GF-D8 (cell line): ENCODE results near the gene NHS.

ENCODE experiments used
- DNase-seq: peaks from one replicate; lab custom pipeline; 2025; lab: John Stamatoyannopoulos, UW

NHS gene

DNA sequence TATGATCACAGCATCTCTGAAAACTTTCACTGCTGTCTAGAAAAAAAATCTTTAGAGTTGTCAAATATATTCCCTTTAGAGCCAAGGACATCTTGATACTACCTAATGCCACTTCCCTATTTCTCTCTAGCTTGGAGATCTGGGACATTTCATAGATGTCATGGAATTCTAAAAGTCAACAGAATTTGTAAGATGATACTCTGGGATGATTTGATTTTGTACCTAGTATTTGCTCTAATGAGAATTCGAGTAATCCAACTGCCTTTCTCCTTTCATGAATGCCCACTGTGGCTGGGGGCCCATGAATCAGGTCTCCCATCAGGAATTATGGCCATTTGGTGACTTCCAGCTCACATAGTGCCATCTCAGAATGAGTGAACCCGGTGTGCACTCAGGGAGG, 73.2 kb downstream of the NHS start:
- no peak for DNase-seq

DNA sequence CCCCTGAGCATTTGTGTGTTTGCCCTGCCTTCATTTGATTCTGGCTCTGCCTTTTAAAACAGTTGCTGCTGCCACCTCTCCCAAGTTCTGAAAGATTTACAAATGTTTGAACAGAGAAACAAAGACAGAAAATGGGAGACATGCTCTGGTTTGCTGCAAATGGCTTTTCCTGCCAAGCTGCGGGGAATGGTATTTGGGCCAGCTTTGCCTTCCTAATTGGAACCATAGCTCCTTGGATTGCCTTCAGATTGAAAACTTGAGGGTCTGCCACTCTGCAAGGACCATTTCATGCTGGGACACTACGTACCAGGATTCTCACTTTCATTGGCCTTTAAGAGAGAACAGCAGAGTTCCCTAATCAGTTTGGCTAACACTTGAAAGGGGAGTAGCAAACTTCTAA, 74.9 kb downstream of the NHS start:
- no peak for DNase-seq

DNA sequence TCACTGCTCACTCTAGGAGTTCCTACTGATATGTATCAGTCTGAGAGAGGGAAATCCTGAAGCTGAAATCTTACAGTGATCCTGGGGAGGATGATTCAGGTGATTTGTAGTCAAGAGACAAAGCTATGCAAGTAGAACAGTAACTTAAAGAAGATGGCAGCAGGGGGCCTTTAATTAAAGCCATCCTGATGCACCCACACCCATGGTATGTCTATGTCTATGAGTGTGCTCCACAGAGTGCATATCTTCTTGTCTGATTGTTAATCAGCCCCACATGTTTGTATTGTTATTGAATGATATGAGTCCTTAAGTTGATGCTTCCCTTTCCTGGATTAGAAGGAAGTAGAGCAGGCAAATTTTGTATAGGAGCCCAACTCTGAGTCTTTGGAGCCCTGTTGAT, 78.8 kb downstream of the NHS start:
- DNase-seq: no peak

DNA sequence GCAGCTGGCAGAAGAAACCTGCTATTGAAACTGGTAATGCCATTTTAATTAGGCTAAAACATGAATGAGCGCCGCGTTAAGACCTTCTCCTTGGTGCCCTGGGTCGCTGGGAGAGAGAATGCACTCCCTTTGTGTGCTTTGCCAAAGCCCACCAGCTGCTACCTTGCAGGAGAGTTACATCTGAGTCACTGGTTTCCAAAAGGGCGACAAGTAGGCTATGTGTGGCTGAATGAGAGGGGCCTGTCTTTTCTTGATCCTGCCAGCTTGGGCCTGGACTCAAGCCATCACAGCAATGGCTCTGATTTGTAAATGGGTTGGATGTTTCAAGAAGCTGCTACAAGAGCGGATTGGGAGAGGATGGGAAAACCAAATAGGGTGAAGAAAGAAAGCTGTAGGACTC, 81.5 kb downstream of the NHS start:
- DNase-seq: no peak

DNA sequence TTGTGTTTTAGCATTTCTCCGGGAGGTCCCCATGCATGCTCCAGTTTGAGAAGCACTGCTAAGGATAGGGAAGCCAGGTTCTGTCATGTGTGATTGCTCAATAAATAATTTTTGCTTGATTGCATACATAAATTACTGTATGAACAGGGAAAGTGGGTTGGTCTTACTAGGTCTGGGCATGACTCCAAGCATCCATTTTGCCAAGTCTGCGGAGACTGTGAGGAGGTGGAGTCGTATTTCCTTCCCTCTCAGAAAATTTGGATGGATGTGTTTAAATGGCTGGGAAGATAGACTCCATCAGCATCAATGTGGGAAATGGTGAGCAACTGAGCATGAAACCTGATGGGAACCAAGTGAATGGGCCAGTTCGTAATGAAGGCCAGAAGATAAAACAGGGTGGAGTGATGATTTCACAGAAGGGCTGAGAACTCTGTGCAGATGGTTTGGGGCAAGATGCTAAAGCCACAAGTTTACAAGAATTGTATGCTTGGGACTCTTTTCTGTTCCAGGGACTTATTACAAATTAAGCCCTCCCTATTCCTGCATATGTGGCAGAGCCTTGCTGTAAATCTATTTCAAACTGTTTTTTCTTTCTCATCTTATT, 84.1 kb downstream of the NHS start:
- DNase-seq: no peak

DNA sequence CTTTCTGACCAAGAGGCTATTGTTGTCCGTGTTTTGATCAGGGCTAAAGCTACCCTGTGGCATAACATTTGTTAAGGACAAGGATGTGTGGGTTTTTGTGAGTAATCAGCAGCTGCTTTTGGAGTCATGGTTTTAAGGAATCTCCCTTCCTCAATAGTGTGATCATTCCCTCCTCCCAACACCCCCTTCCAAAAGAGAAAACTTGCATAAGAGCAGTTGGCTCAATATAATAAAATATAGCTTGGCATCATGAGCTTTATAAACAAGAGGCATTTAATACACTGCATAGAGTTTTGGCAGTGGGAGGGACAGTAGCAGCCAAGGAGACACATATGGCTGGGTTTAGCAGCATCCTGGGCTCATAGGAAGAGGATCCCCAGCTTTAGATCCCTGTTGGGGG, 84.7 kb downstream of the NHS start:
- no peak for DNase-seq

DNA sequence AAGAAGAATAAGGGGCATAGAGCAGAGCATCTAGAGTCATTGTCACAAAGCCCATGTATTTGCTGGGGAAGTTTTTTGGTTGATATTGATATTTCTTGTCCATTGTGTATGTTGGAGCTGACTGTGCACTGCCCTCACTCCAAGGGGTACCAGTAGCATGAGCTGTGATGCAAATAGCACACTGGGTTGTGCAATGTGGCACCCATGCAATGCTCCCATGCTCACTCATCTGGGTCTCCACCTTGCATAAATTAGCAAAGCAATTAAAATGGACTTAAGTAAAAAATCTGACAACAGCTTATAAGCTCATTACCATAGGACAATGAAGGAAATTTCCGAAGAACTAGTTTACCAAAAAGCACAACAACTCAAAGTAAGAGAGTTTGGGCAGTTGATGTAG, 87.9 kb downstream of the NHS start:
- DNase-seq: no peak

DNA sequence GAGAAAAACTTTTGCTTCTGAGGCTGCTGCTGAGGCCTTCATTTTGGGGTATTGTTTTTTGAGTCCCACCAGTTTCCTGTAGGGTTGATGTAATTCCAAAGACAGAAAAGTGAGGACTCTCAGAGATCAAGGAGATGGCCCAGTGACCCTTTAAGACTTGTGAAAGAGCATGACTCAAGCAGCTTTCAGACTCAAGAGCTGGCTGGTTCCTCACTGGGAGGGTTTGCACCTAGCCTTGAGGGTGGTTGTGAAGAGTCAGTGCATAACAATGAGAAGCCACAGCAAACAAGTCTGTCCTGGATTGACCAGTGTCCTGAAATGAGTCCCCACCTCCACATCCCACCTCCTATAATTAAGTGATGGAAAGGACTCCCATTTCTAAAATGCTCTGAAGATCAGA, 89.2 kb downstream of the NHS start:
- DNase-seq: no peak

DNA sequence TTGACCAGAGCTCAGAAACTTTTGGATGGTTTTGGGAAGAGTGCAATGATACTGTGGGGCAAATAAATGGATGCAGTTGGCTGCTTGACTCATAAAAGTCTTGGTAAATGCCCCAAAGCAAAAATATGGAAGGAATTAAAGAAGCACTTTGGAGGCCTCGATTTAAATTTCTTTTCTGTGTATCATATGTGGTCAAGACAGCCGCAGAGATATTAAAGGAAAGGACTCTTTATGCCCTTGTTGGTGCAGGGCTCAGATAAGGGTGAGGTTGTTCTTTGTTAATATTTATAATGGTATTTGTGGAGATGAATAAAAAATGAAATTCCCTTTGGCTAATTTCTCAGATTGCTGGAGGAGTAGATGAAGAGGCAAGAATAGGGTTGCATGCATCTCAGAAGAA, 90.2 kb downstream of the NHS start:
- no peak for DNase-seq

DNA sequence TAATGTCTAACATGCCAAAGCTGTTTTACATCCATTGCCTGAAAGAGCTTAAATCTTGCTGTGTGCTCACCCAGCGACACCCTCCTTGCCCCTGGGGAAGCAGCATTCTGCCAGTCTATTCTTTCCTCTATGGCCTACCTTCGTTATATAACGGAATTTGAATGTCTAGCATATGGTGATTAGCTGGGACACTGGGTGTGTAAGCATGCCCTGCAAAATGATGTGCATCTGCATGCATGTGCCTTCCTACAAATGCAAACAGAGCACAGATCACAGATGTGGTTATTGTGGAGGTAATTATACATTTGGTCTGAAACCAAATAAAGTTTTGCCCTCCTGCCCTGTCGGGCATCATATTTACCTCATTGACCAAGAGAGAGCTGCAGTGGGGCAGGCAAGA, 90.8 kb downstream of the NHS start:
- no peak for DNase-seq

DNA sequence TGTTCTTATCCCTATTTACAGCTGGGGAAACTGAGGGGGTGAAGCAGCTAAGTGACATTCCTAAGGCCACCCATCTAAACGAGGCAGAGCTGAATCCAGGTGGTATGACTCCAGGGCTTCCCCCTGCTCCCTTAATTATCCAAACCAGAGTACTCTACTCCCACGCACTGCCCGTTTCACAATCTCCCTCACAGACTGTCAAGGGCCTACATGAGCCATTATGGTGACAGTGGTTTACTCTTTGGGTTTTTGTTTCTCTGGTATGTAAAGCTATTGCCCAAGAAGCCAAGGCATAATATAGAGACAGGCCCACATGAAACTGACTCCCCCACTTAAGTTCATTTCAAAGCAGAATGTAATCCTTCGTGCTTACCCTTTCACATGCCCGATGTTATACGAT, 95.1 kb downstream of the NHS start:
- no peak for DNase-seq

DNA sequence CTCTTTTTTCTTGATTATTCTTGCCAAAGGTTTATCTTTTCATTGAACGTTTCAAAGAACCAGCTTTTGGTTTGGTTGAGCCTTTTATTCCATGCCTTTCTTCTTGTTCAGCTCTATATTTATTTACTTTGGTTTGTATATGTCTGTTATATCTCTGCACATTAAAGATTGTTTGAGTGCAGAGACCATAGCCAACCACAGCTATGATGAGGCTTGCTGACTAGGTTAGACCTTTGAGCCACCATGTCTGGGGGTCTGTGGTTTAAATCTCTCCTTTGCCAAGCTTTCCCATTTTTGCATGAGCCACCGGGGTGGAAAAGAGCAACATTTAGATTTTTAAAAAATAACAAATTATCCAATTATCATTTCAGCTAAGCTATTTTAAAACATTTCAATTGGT, 96.1 kb downstream of the NHS start:
- DNase-seq: no peak

DNA sequence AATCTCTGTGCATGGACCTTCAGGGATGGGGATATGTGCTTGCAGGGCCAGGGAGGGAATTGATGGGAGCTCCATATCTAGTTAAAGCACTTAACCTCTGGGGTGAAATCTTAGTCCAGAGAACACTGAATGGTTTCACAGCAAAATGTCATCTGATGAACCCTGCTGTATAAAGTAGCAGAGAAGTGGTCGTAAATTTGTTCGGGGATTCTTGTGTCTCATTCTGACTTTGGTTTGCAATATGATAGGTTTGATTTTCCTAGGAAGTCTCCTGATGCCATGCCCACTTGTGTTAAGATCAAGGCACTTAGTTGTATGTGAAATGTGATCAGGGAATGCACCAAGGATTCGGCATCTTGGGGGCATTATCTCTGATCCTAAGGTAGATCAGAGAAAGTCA, 96.9 kb downstream of the NHS start:
- DNase-seq: no peak

DNA sequence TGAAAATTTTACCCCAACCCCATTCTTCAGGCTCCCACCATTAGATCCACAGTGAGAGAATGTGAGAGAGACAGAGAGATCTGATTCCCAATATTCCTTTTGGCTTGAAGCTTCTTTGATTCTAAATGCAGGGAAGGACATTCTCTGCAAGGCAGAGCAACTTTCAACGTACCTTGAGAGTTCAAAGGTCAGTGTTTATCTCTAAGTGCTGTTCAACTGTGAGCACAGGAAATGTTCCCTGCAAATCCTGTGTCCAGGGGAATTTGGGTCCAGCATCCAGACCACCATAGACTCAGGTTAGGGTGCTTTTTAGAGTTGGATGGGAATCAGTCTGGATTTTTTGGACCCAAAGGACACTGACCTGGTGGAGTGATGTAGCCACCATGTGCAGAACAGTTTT, 97.4 kb downstream of the NHS start:
- DNase-seq: no peak

DNA sequence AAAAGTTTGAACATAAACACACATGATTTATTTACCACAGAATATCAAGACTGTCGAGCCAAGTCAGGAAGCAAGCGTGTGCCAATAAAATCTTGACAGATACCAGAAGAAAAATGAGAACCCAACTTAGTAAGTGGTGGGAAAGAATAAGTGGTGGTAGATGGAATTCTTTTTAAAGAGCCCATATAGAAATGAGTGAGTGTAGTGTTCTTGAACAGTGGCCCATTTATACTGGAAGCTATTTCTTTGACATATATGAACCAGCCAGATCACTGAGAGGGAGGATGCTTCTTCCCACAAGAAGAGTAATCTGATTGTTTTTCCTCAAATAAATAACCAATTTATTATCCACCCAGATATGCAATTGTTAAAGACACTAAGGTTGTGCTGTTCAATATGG, 98.0 kb downstream of the NHS start:
- DNase-seq: no peak

DNA sequence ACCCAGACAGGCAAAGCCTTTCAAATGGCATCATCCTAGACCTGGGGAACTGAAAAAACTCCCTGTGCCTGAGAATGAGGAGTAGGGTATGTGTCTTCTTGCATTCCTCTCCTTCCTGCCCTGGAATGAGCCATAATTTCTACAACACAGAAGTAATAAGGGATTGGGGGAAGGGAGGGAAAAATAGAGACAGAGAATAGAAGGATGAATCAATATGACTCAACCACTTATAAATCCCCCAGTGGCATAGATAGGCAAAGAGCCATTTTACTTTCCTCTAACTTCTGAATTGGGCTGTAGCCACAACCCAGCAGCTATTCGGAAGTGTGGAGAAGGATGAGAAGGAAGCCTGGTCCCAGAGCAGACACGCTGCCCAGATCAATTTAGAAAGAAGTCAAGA, 99.9 kb downstream of the NHS start:
- DNase-seq: no peak

DNA sequence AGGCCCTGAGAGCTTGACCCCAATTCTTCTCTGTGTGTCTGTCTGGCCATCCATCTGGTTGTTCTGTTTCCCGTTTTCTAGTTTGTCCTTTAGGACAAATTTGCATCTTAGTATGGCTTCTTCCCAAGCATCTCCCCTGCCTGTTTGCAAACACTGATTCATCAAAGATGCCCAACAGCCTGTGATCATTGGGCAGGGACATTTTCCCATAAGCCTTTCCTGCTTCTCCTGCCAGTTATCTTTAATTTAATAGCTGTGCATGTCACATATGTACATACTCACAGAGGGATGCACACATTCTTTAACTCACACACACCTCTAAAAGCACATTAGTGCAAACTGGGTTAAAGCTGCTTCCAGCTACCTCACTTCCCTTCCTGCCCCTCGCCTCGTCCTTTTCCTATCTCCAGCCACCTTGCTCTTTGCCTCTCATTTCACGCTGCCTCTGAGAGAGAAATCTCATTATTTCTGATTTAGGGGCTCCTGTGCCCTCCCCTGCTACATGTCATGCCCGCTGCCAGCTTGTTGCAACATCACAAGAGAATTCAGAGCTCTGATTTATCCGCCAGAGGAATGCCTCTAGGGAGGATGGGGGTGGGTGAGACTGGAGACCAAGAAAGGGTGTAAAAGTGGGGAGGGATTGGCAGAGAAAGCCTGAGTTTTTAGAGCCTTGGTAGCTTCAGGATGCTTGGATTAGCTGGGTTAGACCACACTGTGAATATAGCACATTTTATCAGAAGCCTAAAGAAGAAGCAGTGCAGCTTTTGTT, 100.6 kb downstream of the NHS start:
- DNase-seq: no peak

DNA sequence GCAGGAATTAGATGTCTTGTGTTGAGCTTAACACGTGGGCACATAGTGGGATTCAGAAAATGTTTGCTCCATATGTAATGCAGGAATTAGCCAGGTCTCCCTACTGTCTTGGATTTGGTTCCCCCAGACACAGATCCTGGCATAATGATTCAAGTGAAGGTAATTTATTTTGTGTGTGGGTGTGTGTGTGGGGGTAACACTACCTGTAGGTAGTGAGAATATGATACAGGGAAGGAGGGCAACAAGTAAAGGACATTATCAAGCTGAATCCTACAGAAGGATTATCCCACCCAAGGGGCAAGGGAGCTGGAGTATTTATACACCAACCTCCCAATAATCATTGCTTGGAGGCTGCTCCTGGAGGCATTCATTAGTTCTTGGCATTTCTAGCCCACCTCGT, 101.4 kb downstream of the NHS start:
- no peak for DNase-seq

DNA sequence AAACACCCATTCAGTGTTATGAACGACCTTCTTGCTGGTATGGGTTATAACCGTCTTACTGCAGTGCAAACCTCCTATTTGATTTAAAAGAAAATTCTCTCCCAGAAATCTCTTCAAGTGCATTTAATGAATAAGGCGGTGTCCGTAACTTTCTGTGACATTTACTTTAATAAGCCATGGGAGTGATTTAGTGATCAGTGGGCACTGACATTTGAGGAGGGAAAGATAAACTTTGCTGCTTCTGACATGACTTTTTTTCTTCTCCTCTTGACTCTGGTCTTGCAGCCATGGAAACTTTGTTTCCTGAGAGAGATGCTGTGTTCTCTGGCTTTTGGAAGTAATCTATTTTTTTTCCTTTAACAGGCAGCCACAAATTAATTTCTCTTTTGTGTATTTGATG, 106.1 kb downstream of the NHS start:
- DNase-seq: no peak

DNA sequence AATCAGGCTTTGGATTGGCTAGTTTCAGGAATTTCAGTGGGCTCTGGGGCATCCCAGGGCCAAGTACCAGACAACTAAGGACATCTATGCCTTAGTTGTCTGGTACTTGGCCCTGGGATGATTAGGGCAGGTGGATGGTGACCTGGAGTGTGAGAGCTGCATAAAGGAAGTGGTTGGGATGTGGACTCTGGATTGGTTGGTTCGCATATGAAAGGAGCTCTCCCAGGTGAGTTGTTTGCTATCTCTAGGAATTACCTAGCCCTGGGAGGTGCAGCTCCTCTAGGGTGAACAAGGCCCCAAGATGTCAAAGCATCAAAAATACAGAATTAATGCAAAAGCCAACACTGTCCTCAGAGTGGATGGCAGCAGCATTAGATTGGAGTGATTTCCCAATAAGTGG, 109.6 kb downstream of the NHS start:
- no peak for DNase-seq

DNA sequence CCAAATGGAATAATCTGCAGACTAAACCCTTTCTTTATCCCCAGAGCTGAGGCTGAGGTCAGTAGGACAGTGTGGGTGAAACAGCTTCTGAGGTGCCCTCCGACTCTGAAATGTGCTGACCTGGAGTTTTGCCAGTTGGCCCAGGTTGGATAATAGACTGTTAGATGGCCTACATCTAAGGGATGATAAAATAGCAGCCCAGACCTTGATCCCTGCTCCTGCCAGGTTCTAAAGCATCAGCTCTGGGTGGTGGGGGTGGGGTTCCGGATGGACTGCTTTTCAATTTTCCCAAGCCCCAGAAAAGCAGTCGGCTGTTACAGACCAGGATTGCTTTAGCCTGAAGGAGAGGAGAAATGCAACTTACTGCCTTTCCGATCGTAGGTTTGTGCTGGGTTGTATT, 110.4 kb downstream of the NHS start:
- no peak for DNase-seq

DNA sequence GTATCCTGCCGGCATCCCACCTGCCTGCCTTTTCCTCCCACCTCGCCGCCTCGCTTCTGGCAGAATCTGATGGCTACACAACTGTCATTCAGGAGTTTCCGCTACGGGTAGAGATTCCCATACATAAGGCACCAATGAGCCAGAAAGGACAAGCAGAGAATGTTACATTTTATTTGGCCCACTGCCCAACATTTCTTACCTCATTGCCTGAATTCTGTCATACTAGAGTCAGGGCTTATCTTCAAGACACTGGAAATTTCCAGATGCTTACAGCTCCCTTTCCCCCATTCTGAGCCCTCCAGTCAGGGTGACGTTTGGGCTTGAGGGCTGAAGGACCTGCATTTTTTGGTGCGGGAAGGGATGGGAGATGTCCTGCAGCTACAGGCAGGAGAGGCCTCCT, 113.0 kb downstream of the NHS start:
- no peak for DNase-seq

DNA sequence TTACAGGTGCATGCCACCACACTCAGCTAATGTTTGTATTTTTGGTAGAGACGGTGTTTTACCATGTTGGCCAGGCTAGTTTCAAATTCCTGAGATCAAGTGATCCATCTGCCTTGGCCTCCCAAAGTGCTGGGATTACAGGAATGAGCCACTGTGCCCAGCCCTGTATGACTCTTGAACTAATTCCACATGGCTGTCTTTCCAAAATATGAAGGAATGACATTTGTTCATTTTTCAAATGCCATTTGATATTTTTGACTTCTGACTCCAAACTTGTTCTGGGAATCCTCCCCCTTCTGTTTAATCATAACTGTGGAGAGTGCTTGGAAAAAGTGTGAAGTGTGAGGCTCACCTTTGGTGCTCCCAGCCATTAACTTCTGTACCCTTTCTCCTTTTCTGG, 119.2 kb downstream of the NHS start:
- DNase-seq: no peak

DNA sequence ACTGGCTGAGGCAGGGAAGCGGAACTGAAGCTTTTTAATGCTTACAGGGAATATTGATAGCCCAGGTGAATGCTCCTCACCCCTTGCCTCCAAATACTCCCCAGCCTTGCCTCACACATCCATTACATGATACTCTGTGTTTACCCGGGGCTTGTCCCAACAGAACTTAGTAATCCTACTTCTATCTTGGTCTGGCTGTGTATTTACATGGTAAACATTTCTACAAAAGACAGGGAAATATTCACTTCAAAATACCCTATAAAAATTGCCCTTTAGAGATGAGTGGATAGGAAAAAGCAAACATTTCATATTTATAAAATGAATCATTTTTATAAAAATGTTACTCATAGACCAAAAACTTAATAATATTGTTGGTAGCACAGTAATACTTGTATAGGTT, 120.1 kb downstream of the NHS start:
- DNase-seq: no peak
